Loucy (cell line): ENCODE results near the gene PDGFC.

Experiments
- H2AFZ ChIP-seq: fragments of 200-600 bp; sonication (generic); 2 replicates; pipeline ENCODE4 v1.6.0; 2016; ENCODE audit warnings: antibody characterized with exemption, mild to moderate bottlenecking, low read length, moderate library complexity
- H3F3A ChIP-seq: fragments of 200-600 bp; 2 replicates; pipeline ENCODE4 v1.6.0; 2016; ENCODE audit warnings: antibody characterized with exemption, low read depth, mild to moderate bottlenecking
- H3K27me3 ChIP-seq: fragments of 200-600 bp; sonication (generic); 2 replicates; pipeline ENCODE4 v1.6.1; 2014; ENCODE audit warnings: low read length, mild to moderate bottlenecking; ENCODE audit not compliant: insufficient read depth, poor library complexity, severe bottlenecking
- H3K36me3 ChIP-seq: fragments of 200-600 bp; sonication (generic); 2 replicates; pipeline ENCODE4 v1.6.1; 2016; ENCODE audit warnings: low read length; ENCODE audit not compliant: insufficient read depth
- H3K4me1 ChIP-seq: fragments of 200-600 bp; sonication (generic); 2 replicates; pipeline ENCODE4 v1.5.1; 2014; ENCODE audit warnings: low read length, mild to moderate bottlenecking; ENCODE audit not compliant: insufficient read depth, poor library complexity, severe bottlenecking
- H3K4me2 ChIP-seq: fragments of 200-600 bp; sonication (generic); 2 replicates; pipeline ENCODE4 v1.6.0; 2014; ENCODE audit warnings: antibody characterized with exemption, low read length, low read depth, mild to moderate bottlenecking; ENCODE audit not compliant: poor library complexity, severe bottlenecking
- H3K4me3 ChIP-seq: fragments of 200-600 bp; sonication (generic); 2 replicates; pipeline ENCODE4 v1.5.1; 2014; ENCODE audit warnings: low read length, mild to moderate bottlenecking, mixed read lengths; ENCODE audit not compliant: poor library complexity, severe bottlenecking
- H3K79me2 ChIP-seq: fragments of 200-600 bp; sonication (generic); 2 replicates; pipeline ENCODE4 v1.6.1; 2014; ENCODE audit warnings: low read length; ENCODE audit not compliant: insufficient read depth
- H3K9ac ChIP-seq: fragments of 200-600 bp; sonication (generic); 2 replicates; pipeline ENCODE4 v1.6.0; 2014; ENCODE audit warnings: mild to moderate bottlenecking, low read depth, low read length, moderate library complexity; ENCODE audit not compliant: poor library complexity, severe bottlenecking
- H3K9me2 ChIP-seq: fragments of 200-600 bp; sonication (generic); replicated peaks from 2 replicates; pipeline ENCODE4 v1.6.1; 2016; ENCODE audit warnings: low read depth, low read length, mixed read lengths
- H3K9me3 ChIP-seq: fragments of 200-600 bp; sonication (generic); 2 replicates; pipeline ENCODE4 v1.6.1; 2014; ENCODE audit warnings: mild to moderate bottlenecking, antibody characterized with exemption, low read length, low read depth; ENCODE audit not compliant: insufficient read depth
- H4K20me1 ChIP-seq: fragments of 200-600 bp; sonication (generic); 2 replicates; pipeline ENCODE4 v1.6.0; 2014; ENCODE audit warnings: antibody characterized with exemption, low read length, mild to moderate bottlenecking; ENCODE audit not compliant: insufficient read depth, poor library complexity, severe bottlenecking
- CTCF ChIP-seq: fragments of 200-600 bp; sonication (generic); conservative IDR thresholded peaks from 2 replicates; pipeline ENCODE4 v1.5.1; 2014; ENCODE audit warnings: mild to moderate bottlenecking, antibody characterized with exemption, low read length
- EZH2phosphoT487 ChIP-seq: fragments of 200-600 bp; IDR thresholded peaks from 2 replicates; pipeline ENCODE4 v1.6.1; 2018; ENCODE audit warnings: antibody characterized with exemption, mild to moderate bottlenecking, moderate library complexity, borderline replicate concordance

Gene PDGFC

GRCh38 chr4:156811286-156811685 lies 160.3 kb downstream of the PDGFC start:
- no peak overlapping the region for H3K4me3 ChIP-seq
- no peaks in the 10 kb centered on the region for H3K79me2 ChIP-seq
- H3K9ac ChIP-seq: no peak overlapping the region
- H4K20me1 ChIP-seq: no peaks in the 10 kb centered on the region
- H2AFZ ChIP-seq: no peak overlapping the region
- H3K36me3 ChIP-seq: no peaks in the 10 kb centered on the region
- H3K27me3 ChIP-seq: no peaks in the 10 kb centered on the region
- no peaks in the 10 kb centered on the region for H3K9me2 ChIP-seq
- H3F3A ChIP-seq: no peaks in the 10 kb centered on the region
- no peaks in the 10 kb centered on the region for H3K9me3 ChIP-seq
- no peak for TF ChIP-seq EZH2phosphoT487
- TF ChIP-seq CTCF: no peak
- H3K4me1 ChIP-seq: no peaks in the 10 kb centered on the region
- H3K4me2 ChIP-seq: no peak overlapping the region

- no peaks in the 10 kb centered on the region for H3K9me3 ChIP-seq
- no peak overlapping the region for H2AFZ ChIP-seq
- no peak overlapping the region for H3K4me2 ChIP-seq
- TF ChIP-seq EZH2phosphoT487 (no peak), CTCF (no peak)
- no peaks in the 10 kb centered on the region for H3K27me3 ChIP-seq
- no peaks in the 10 kb centered on the region for H3K79me2 ChIP-seq
- no peaks in the 10 kb centered on the region for H3F3A ChIP-seq
- no peaks in the 10 kb centered on the region for H3K4me1 ChIP-seq
- H3K36me3 ChIP-seq: no peaks in the 10 kb centered on the region
- no peak overlapping the region for H3K4me3 ChIP-seq
- H4K20me1 ChIP-seq: no peaks in the 10 kb centered on the region
- H3K9ac ChIP-seq: no peak overlapping the region
- H3K9me2 ChIP-seq: no peaks in the 10 kb centered on the region
These were observed 165.9 kb downstream of the PDGFC start for GRCh38 chr4:156805696-156806095.

GRCh38 chr4:156803056-156803455 lies 168.5 kb downstream of the PDGFC start:
- Histone ChIP-seq H3K79me2 (no peaks in the 10 kb centered on the region), H3K4me1 (no peaks in the 10 kb centered on the region), H4K20me1 (no peaks in the 10 kb centered on the region), H3K9me3 (no peaks in the 10 kb centered on the region), H3K9ac (no peak overlapping the region), H3K36me3 (no peaks in the 10 kb centered on the region), H2AFZ (no peak overlapping the region), H3K4me2 (no peak overlapping the region), H3F3A (no peaks in the 10 kb centered on the region), H3K9me2 (no peaks in the 10 kb centered on the region), H3K27me3 (no peaks in the 10 kb centered on the region), H3K4me3 (no peak overlapping the region)
- TF ChIP-seq CTCF: no peak
- TF ChIP-seq EZH2phosphoT487: no peak
